Pancreas (tissue), 10 donors: ENCODE results near the gene SIL1. TPM values are rescaled to one million over a fixed set of nuclear protein-coding genes. Genes with fewer than 3 reads are reported as not detected.

Experiments used
- ATAC-seq, 4 donors: fragments of 200-7000 bp; cut with Tn5 transposase; one replicate each; pipeline versions ENCODE4 v1.8.0 to v1.9.1; 2020; ENCODE audit warnings: mild to moderate bottlenecking in 4 of 4, moderate library complexity in 4 of 4
- DNase-seq, 6 donors: peaks; one replicate each; pipeline ENCODE4 v3.0.0-alpha.2; 2020
- FAIRE-seq: peaks from 2 replicates; lab custom pipeline; 2012; peaks lifted over from hg19 to GRCh38; lab: Jason Lieb, UNC
- H3K27ac ChIP-seq, 4 donors: fragments of 200-600 bp; sonication (generic); 1 replicate in 3 of 4; 2 replicates in 1 of 4; pipeline versions ENCODE4 v1.5.0 to v1.8.0; 2020
- H3K27me3 ChIP-seq, 4 donors: fragments of 200-600 bp; one replicate each; pipeline ENCODE4 v1.8.0; 2021
- H3K36me3 ChIP-seq, 3 donors: fragments of 200-600 bp; sonication (generic) in 1 of 3; one replicate each; pipeline versions ENCODE4 v1.5.0 to v1.8.0; 2020 to 2021
- H3K4me1 ChIP-seq, 3 donors: fragments of 200-600 bp; one replicate each; pipeline ENCODE4 v1.8.0; 2021
- H3K4me3 ChIP-seq, 4 donors: fragments of 200-600 bp; sonication (generic) in 2 of 4; one replicate each; pipeline versions ENCODE4 v1.5.0 to v1.8.0; 2020 to 2021
- H3K9me3 ChIP-seq, 4 donors: fragments of 200-600 bp; one replicate each; pipeline ENCODE4 v1.8.0; 2021
- WGBS, 2 donors: extraction: QIAGEN DNeasy Blood & Tissue Kit; methylation state at CpG; one replicate each; pipeline ENCODE4 v1.1.7; 2013; 5-methylcytosine and 5-hydroxymethylcytosine counted together
- intact Hi-C, 3 donors: fragments of 100-400 bp; cut with DNase I; formaldehyde crosslinking; loops; one replicate each; pipeline versions ENCODE4 v1.11.1 to v1.14.2; 2022
- polyA plus RNA-seq, 2 donors: library from polyadenylated mRNA; stranded (reverse); fragments of 200-250 nt; gene quantifications; one replicate each; pipeline ENCODE4 v1.2.3, GENCODE V29; 2013
- total RNA-seq, 6 donors: library from RNA; stranded (reverse); fragmentation: NEBNext Ultra II Directional in 4 of 6; extraction: Animal tissue kit (Norgen Biotek cat#: 25700) in 4 of 6; gene quantifications; one replicate each; pipeline versions ENCODE4 v1.2.1 to v1.2.4, GENCODE V29; 2021 to 2023
- TF ChIP-seq, protein P1 (sequence below), 4 donors: fragments of 200-600 bp; sonication (generic) in 3 of 4; IDR thresholded peaks; one replicate each; pipeline versions ENCODE4 v1.5.0 to v1.8.0; 2021; ENCODE audit warnings: antibody characterized with exemption in 4 of 4
- donor health status: healthy with polysubstance abuse.
- donor health status: DM: no; HTN: no; CAD: no; lungs with moderate emphysema.
- donor health status: DM: no; HTN: no; CAD: no.
- donor health status: control.
- donor health status: control.
- donor health status: Bipolar disorder and iron deficiency.
- donor health status: DM: yes; HTN: yes; CAD: no.
- donor health status: DM: no; HTN: no; CAD: no.
- donor health status: DM: no; HTN: no; CAD: no.
- donor health status: DM: yes; HTN: yes; CAD: no.

Gene SIL1
- total and polyA plus RNA-seq, 8 donors, result 38.6 to 119 (median 55.0) TPM

DNA sequence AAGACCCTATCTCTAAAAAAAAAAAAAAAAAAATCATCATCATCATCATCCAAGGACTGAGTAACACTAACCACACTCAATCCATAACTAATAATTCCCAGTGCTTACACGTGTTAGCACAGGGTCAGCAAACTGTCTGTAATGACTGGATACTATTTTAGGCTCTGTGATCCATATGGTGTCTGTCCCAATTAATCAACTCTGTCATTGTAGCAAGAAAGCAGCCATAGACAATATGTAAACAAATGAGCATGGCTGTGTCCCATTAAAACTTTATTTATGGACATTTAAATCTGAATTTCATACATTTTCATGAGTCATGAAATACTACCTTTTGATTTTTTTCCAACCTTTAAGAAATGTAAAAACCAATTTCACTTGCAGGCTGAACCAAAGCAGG, 148.4 kb downstream of the SIL1 start:
- Histone ChIP-seq H3K9me3 (no peaks in the 10 kb centered on the region), H3K4me3 (no peak overlapping the region), H3K4me1 (no peaks in the 10 kb centered on the region), H3K27me3 (no peaks in the 10 kb centered on the region), H3K27ac (no peak overlapping the region), H3K36me3 (no peaks in the 10 kb centered on the region)
- 63 to 78% methylated on average over 1 of the region's 1 CpG for WGBS, 2 donors
- TF ChIP-seq, protein P1, sequence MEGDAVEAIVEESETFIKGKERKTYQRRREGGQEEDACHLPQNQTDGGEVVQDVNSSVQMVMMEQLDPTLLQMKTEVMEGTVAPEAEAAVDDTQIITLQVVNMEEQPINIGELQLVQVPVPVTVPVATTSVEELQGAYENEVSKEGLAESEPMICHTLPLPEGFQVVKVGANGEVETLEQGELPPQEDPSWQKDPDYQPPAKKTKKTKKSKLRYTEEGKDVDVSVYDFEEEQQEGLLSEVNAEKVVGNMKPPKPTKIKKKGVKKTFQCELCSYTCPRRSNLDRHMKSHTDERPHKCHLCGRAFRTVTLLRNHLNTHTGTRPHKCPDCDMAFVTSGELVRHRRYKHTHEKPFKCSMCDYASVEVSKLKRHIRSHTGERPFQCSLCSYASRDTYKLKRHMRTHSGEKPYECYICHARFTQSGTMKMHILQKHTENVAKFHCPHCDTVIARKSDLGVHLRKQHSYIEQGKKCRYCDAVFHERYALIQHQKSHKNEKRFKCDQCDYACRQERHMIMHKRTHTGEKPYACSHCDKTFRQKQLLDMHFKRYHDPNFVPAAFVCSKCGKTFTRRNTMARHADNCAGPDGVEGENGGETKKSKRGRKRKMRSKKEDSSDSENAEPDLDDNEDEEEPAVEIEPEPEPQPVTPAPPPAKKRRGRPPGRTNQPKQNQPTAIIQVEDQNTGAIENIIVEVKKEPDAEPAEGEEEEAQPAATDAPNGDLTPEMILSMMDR (IDR thresholded peaks at IDR 0.05), result no peak
- intact Hi-C loops, result no loop called here
- no peak for DNase-seq
- ATAC-seq, result no peak
- FAIRE-seq, result no peak

DNA sequence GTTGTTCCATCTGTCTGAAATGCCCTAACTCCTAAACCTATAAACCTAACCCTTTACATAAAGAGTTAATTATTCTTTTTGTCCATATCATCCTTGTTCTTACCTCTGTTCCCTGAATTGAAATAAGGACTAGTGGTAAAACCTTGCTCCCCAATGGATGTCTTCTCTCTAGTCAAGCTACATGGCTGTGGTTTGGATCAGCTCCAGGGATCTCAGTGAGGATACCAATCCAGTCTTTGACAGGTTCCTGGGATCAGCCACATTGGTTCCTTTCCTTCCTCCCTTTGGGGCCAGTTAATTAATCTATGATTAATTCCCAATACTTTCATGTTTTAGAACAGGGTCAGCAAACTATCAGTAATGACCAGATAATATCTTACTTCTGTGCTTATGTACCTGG, 151.6 kb downstream of the SIL1 start:
- no peaks in the 10 kb centered on the region for H3K36me3 ChIP-seq
- no peak for FAIRE-seq

DNA sequence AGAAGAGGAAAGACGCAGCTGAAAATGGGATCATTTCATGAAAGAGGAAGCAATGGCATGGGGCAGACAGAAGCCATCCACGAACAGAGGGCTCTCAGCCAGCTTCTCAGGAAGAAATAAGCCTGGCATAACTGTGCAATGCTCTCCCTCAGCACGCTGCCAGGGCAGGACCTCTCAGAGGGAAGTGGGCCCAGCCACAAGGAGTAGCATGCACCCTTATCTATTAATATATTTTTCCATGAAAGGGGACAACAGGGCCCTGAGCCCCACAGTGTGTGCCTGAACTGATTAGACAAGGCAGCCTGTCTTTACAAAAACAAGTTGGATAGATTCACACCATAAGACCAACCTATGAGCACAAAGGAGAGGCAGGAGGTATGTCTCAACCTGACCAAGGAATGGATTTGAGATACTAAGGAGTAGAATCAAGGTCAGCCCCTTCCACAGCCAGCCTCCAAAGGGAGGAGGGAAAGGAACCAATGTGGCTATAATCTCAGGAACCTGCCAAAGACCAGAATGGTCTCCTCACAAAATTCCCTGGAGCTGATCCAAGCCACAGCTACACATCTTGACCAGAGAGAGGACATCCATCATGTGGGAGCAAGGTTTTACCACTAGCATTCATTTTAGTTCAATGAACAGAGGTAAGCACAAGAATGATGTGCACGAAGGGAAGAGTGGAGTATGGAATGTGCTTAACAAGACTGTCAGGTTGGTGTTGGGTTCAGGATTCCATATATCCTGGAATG, 154.8 kb downstream of the SIL1 start:
- no peak overlapping the region for H3K27ac ChIP-seq
- TF ChIP-seq, protein P1 (IDR thresholded peaks at IDR 0.05), result no peak
- H3K4me3 ChIP-seq, result no peak overlapping the region
- FAIRE-seq (no peak), ATAC-seq (no peak), DNase-seq (no peak)
- no peaks in the 10 kb centered on the region for H3K27me3 ChIP-seq
- H3K36me3 ChIP-seq, result peaks cover 0 to 6% (median 0%) of the 10 kb centered on the region in 3 donors
- no peaks in the 10 kb centered on the region for H3K9me3 ChIP-seq
- intact Hi-C loops, result no loop called here
- no peaks in the 10 kb centered on the region for H3K4me1 ChIP-seq
- 87 to 89% methylated on average over 4 of the region's 4 CpGs for WGBS, 2 donors

More for the DNA sequence above, 151.6 kb downstream of the SIL1 start:
- DNase-seq, result no peak
- H3K4me3 ChIP-seq, result no peak overlapping the region
- no peaks in the 10 kb centered on the region for H3K9me3 ChIP-seq
- H3K27me3 ChIP-seq, result no peaks in the 10 kb centered on the region
- intact Hi-C loops, result no loop called here
- ATAC-seq, result no peak
- H3K4me1 ChIP-seq, result no peaks in the 10 kb centered on the region
- no peak overlapping the region for H3K27ac ChIP-seq
- TF ChIP-seq, protein P1 (IDR thresholded peaks at IDR 0.05), result no peak

DNA sequence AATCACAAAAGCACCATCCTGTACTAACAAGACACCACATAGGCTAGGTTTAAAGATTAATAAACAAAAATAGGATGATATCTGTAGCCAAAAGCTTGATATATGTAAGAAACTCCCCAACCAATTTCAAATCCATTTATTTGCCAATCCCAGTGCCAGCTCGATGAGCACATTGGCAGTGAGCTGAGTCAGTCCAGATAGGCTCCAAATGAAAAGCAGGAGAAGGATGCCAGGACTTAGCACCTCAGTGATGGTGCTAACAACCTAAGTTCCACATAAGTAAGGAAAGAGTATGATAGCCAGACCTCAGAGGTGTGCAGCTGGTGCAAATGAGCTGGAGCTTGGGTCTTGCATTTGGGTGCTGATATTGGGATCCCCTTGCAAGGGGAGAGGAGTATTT, 158.1 kb downstream of the SIL1 start:
- Histone ChIP-seq H3K9me3 (no peaks in the 10 kb centered on the region), H3K4me3 (no peak overlapping the region), H3K4me1 (no peaks in the 10 kb centered on the region), H3K27me3 (no peaks in the 10 kb centered on the region), H3K36me3 (peaks cover 0 to 6% (median 0%) of the 10 kb centered on the region in 3 donors), H3K27ac (no peak overlapping the region)
- DNase-seq (no peak), ATAC-seq (no peak), FAIRE-seq (no peak)
- WGBS, 2 donors, result 93 to 95% methylated on average over 1 of the region's 1 CpG
- intact Hi-C loops, result no loop called here
- TF ChIP-seq, protein P1 (IDR thresholded peaks at IDR 0.05), result no peak

DNA sequence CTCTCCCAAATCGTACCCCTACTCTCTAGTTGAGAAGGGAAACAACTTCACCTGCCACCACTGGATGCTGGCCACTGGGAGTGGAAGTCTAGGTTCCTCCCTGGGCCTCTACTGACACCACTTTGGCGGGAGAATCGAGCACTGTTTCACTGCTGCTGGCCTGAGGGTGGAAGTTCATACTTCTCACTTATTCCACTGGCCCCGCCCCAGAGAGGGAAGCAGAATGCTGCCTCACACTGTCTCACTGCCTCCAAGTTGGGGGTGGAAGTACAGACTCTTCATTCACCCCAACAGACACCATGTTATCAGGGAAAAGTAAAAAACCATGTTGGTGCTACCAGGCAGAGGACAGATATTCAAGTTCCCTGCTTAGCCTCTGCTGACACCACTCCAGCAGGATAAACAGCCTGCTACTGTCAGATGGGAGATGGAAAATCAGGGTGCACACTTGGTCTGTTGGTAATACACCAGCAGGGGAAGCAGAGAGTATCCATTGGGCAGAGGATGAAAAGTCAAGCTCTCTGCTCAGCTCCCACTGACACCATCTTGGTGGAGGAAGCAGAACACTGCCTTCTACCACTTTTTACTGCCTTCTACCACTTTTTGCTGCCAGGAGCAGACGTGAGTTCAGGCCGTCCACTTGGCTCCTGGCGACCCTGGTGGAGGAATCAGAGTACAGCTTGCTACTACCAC, 159.4 kb downstream of the SIL1 start:
- Histone ChIP-seq H3K27ac (no peak overlapping the region), H3K9me3 (no peaks in the 10 kb centered on the region), H3K27me3 (no peaks in the 10 kb centered on the region), H3K4me1 (no peaks in the 10 kb centered on the region), H3K4me3 (no peak overlapping the region), H3K36me3 (peaks cover 0 to 6% (median 0%) of the 10 kb centered on the region in 3 donors)
- WGBS, 2 donors, result 88 to 94% methylated on average over 7 of the region's 7 CpGs
- no peak for DNase-seq
- no peak for ATAC-seq
- intact Hi-C loops, result no loop called here
- no peak for FAIRE-seq
- TF ChIP-seq, protein P1 (IDR thresholded peaks at IDR 0.05), result no peak
